ENCODE results near the gene ADTRP.

ADTRP gene

GRCh38 chr6:11772109-11772825, 6.3 kb downstream of the ADTRP start:
- peak; percentile 87 for DNase-seq

DNA sequence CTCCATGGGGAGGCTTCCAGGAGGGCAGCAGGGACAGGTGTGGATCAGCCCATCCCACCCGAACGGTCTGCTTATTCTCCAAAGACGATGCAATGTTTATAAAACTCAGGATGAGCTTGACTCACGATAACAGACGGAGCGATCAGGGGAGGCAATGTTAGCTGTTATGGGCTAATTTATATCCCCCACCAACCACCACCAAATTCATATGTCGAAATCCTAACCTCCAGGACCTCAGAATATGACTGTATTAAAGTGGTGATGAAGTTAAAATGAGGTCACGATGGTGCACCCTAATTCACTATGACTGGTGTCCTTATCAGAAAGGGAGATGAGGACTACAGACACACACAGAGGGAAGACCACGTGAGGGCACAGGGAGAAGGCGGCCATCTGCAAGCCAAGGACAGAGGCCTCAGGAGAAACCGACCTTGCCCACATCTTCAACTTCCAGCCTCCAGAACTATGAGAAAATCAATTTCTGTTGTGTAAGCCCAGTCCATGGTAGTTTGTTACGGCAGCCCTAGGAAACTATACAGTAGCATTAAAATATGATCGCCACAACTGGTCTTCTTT, 7.0 kb downstream of the ADTRP start:
- peak; percentile 44 for DNase-seq

DNA sequence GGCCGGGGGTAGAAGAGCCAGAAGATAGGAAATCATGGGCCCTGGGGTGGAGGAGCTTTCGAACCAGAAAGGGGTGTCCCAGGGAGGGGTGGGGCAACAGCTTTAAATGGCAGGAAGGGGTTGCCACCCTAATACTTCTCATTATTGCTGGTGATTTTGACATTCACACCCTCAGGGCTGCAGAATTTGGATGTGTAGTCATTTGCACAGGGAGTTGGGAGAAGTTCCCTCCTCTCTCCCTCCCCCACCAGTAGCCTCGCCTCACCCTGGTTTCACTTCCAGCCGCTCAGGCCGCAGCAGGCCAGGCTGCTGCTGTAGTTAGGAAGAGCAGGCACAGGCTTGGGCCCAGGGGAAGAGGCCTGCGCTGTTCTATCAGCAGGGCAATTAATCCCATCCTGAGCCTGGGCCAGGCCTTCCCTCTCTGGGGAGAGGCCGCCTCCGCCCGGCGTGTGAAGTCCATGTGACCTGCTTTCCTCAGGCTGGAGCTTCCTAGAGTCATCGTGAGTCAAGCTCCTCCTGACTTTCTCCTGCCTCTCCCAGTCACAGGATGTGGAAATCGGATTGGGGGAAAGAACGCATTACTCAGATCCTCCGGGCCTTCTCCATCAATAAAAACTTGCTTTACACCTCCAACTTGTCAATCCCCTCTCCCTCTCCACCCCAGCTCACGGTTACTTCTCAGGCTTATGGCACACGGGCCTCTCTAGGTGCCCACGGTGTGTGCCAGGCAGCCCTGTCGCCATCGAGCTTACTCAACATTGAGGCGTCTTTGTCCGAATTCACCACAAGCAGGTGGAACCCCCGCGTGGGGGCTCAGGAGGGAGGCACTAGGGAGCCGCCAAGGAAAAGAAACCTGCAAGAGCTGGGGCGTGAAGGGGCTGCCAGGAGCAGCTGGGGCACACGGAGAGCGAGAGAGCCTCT, 7.8 kb downstream of the ADTRP start:
- peak; percentile 100 for DNase-seq

DNA sequence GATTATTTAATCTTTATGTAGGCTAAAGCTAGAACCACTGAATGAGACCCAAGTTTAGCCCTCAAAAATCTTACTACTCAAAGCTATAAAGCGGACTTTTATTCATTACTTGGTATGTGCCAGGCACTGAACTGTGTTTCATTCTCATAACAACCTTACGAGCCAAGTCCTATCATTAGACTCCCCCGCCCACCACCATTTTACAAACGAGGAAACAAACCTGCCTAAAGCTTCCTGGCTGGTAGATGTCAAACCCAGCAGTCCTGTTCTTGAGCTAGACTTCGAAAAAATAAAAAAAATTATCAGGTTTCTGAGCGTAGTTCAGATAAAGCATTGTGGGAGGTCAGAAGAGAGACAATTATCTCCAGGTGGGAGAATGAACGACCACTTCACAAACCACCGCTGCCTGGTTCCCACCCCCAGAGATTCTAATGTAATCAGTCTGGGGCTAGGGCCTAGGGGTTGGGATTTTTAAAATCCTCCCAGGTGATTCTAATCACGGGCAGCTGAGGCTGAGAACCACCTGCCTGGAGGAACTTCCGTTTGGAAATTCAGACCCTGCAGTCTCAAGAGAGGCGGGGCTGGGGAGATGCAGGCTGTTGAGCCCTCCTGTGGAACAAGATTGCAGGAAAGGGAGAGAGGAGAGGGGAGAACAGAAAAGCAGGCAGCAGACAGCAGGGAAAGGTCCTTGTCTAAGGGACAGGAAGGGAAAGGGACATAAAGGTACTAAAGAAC, 8.6 kb downstream of the ADTRP start:
- DNase-seq = peak; percentile 51

GRCh38 chr6:11769244-11769643, 9.4 kb downstream of the ADTRP start:
- DNase-seq = no peak

- DNase-seq = no peak
Measured at GRCh38 chr6:11767978-11768756, 10.4 kb downstream of the ADTRP start.

DNA sequence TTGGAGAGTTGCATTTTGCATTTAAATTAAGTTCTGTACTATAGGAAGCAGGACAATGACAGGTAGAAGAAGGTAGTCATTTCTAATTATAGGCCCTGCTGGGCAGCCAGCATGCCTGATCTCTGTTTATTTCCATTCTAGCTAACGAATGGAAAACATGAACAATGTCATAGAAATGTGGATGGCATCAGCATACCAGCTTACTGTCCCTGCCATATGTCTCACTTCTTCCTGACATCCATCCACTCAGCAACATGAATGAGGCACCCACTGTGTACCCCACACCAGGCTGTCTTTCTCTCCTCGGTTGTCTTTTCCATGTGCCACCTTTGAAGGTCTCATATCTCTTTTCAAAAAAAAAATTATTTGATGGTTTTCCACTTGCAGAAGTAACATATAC, 11.1 kb downstream of the ADTRP start:
- no peak for DNase-seq

GRCh38 chr6:11766589-11767450, 11.8 kb downstream of the ADTRP start:
- peak; percentile 26 for DNase-seq

GRCh38 chr6:11766043-11766442, 12.6 kb downstream of the ADTRP start:
- DNase-seq = no peak

DNA sequence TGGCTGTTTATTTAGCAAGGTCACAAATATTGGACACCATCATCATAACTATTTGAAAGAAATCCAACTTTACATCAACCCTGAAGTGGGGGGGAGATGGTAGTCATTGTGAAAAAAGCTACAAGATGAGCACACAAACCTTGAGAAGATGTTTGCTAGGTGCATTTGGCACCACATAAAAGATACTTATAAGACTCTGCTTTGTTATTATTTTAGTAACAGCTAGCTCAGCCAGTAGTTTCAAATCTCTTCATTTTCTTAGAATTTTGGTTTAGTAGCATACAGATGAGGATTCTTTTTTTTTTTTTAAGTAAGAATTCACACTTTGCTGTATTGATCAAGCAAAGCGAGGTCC, 14.4 kb downstream of the ADTRP start:
- no peak for DNase-seq

GRCh38 chr6:11763460-11764249, 14.9 kb downstream of the ADTRP start:
- no peak for DNase-seq

GRCh38 chr6:11762794-11763459, 15.7 kb downstream of the ADTRP start:
- DNase-seq = no peak

- DNase-seq = no peak
Measured at GRCh38 chr6:11761744-11762620, 16.6 kb downstream of the ADTRP start.

- DNase-seq = peak; percentile 38
Measured at GRCh38 chr6:11760015-11760473, 18.6 kb downstream of the ADTRP start.

DNA sequence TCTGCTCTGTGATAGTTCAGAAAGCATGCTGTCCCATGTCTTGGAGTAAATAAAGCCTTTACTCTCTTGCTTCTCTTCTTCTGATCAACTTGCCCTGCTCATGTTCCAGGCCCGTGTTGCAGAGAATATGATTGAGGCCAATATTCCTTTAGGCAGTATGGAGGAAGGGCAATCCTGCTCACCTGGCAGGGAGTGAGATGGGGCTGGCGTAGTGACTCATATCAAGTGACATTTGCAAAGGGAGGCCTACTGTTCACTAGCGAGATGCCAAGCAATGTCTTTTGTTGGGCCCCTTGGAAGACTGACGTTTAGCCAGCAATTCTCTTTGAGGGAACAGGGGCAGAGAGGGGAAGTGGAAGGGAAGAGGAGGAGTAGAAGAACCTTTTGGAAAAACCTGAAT, 19.7 kb downstream of the ADTRP start:
- no peak for DNase-seq

DNA sequence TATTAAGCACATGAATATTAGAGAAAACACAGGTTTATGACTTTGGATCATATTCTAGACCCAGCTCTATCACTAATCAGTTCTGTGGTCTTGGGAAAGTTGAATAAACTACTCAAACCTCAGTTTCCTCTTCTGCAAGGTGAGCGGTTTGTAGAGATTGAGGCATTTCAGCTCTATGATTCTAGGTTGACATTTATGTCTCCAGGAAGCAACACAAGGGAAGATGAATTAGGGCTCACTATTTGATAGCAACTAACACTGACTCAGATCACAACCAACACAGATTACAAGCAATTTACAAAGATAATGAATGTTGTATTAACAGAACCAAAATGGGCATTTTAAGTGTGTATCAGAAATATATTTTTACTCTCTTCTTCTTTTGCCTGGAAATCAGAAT, 21.9 kb downstream of the ADTRP start:
- DNase-seq = no peak

DNA sequence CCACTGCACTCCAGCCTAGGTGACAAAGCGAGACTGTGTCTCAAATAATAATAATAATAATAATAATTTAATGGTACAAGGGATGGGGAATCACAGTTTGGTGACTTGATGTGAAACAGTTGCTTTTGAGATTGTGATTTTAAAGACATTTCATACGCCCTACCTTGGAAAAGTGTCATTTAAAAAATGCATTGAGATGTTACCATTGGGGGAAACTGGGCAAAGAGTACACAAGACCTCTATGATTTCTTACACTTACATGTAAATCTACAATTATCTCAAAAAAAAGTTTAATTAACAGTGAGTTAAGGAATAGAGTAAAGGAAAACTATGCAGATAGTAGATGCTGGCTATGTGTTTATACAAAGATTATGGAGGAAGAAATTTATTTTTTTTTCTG, 22.3 kb downstream of the ADTRP start:
- DNase-seq = no peak

DNA sequence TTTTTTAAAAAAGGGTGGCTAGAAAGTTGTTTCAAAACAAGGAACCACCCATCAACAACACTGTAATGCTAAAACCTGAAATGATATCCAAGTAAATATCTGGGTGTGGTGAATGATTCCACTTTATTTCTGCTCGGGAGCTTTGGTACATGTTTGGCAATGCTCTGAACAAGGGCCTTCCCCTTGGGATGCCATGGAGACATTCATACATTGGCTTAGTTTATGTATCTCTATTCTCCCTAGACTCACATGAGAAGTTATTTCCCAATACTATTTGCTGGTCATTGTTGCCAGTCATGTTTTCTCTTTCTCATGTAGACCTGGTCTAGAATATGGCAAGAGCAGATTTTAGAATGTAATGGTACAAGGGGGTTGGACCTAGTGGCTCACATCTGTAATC, 22.9 kb downstream of the ADTRP start:
- DNase-seq = peak; percentile 61

Measured in inflammatory macrophage treated with lipopolysaccharide for 4 hours (primary cell).